CD4-positive, alpha-beta T cell treated with Interleukin-2 at 100 ng/mL for 4 hours (primary cell): ENCODE measurements around the gene OR6C1.
"Not testable (repeated sequence)": the region's sequence is repeated elsewhere in the genome, so short reads cannot be mapped to it uniquely, and the experiment has no call there.

Source experiments
- DNase-seq: peaks from one replicate; pipeline ENCODE4 v3.0.0-alpha.2; 2020; ENCODE audit warnings: low spot score

The OR6C1 gene

GRCh38 chr12:55314043-55314442, at the start of gene OR6C1:
Gene OR6C1, plus strand, starts transcription at chr12:55314343. Its CDS starts 6,257 bp downstream, at chr12:55320600.
- no peak for DNase-seq

DNA sequence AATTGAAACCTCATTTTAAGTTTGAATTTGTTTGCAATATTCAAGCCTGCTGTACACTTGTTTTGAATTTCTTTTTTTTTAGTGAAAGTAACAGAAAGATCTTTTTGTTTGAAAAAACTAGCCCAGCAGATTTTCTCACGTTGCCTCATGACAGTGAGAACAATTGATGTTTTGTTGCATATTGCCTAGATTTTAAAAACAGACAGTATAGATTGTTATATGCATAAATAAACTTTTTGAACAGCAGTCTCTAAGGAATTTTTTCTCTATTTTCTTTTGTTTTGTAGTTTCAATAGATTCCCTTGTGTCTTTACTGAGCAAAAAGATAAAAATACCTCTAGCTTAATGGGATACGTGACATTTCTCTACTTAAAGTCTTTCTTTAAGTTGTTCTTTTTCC, 33.2 kb upstream of the OR6C1 start:
- DNase-seq: no peak

DNA sequence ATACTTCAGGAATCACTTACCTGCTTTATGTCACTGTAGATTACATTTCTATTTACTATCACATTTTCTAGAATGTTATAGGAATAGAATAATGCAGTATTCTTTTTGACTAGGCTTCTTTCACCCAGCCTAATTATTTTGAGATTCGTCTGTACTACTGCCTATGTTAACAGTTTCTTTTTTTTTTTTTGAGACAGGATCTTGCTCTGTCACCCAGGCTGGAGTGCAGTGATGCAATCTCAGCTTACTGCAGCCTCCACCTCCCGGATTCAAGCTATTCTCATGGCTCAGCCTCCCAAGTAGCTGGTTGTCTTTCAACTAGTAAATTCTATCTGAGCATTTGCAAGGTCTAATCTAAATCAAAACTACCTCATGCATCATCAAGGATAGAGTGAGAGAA, 24.1 kb upstream of the OR6C1 start:
- DNase-seq: no peak

DNA sequence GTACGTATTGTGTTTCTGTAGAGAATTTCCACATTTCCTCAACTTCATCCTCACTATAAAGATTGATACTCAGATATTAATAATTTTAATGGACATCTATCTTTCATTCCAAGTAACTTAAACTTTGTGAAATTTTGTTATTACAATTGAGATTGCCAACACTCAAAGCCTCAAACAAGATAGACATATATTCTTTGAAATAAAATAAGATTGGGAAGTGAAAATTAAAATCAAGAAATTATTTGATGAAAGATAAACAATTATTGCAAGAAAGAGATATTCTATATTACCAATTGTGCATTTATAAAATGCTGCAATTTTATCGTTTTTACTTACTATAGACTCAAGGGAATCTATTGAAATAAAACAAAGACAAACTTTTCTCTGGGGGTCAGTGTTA, 17.7 kb upstream of the OR6C1 start, which contains the start of gene OR6C6:
TSS of gene OR6C6 (minus strand) at position 101 of the 400 bp plus-strand sequence. CDS start 1,337 bp downstream, outside the sequence.
- DNase-seq: no peak

DNA sequence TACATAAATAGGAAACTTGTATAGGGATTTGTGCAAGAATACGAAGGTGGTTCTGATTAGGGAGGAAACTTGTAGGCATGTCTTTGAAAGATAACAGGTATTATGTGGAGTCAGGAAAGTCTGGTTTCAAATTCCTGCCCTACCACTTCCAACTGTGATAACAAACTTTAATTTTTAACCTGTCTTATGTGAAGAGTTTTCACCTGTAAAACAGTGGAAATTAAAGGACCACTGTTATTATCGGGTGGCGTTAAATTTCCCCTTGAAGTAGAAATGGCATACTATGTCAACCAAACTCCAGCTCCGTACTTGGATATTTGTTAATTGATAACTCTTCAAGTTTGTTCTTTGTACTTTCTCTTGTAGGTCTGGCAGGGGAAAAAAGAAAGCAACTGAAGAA, 6.1 kb downstream of the OR6C1 start:
- DNase-seq: no peak

DNA sequence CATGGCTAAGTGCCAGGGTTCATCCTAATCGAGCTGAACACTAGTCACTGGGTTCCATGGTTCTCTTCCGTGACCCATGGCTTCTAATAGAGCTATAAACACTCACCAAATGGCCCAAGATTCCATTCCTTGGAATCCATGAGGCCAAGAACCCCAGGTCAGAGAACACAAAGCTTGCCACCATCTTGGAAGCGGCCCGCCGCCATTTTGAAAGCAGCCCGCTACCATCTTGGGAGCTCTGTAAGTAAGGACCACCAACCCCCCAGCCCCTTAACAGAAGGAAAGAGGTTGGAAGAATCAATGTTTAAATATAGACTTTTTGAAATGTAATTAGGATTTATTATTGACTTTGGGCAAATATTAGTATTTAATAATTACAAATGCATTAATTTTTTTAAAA, 11.7 kb downstream of the OR6C1 start:
- DNase-seq: not testable (repeated sequence)

DNA sequence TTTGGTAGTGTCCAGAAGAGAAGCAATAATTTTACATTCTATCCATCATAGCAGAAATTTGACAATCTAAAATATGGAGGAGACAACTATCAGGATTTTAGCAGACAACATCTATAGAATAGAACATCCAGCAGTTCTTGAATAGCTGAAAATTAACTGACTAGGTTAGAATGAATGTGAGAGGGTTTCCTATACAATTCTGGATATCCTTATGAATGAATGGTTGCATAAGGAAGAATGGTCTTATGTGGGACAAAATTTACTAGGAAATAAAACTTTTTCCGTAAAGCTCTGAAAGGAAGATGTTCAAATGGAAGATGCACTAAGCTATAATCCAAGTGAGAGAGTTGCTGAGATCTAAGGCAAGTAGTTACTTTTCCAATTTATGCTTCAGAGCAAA, 16.3 kb downstream of the OR6C1 start, which contains the start of gene OR6C3:
TSS of gene OR6C3 (plus strand) at position 301 of the 400 bp plus-strand sequence. CDS start 955 bp downstream, outside the sequence.
- no peak for DNase-seq

GRCh38 chr12:55336002-55336401, 21.9 kb downstream of the OR6C1 start:
- no peak for DNase-seq

GRCh38 chr12:55355338-55355737, 41.2 kb downstream of the OR6C1 start:
- not testable (repeated sequence) for DNase-seq

- DNase-seq: no peak
Measured at GRCh38 chr12:55362675-55363074, 48.5 kb downstream of the OR6C1 start, which contains the start of gene OR6C75. Gene OR6C75, plus strand, starts transcription at chr12:55362975. Its CDS starts 2,136 bp downstream, at chr12:55365111.

- DNase-seq: no peak
Measured at GRCh38 chr12:55365086-55365485, 50.9 kb downstream of the OR6C1 start.
